ENCODE data around the gene EPAS1. TPM values are rescaled to one million over a fixed set of nuclear protein-coding genes. Genes with fewer than 3 reads are reported as not detected.

The EPAS1 gene
- total and polyA plus RNA-seq, 2 of the 13 experiments (the other 11 are each of a cell fraction or from before 2014, with no cell fraction given) = 47.1 to 182 TPM

GRCh38 chr2:46299365-46300263, 2.4 kb downstream of the EPAS1 start (continued):
- TF ChIP-seq SKIL (CRISPR knock-in tag; IDR thresholded peaks at IDR 0.05; ENCODE audit: borderline replicate concordance) (peak; percentile 44; the same call in 1 of the 2 replicates), YEATS4 (CRISPR knock-in tag; IDR thresholded peaks at IDR 0.05; ENCODE audit: borderline replicate concordance) (no peak), ZNF501 (CRISPR knock-in tag; IDR thresholded peaks at IDR 0.05) (peak; percentile 70), RBAK (CRISPR knock-in tag; IDR thresholded peaks at IDR 0.05) (no peak), ZBTB21 (CRISPR knock-in tag; IDR thresholded peaks at IDR 0.05) (peak; percentile 54; the same call in 1 of the 2 replicates), MED8 (CRISPR knock-in tag; IDR thresholded peaks at IDR 0.05; ENCODE audit: insufficient replicate concordance) (no peak), JARID2 (CRISPR knock-in tag; IDR thresholded peaks at IDR 0.05; ENCODE audit: insufficient replicate concordance) (no peak), FOXC1 (CRISPR knock-in tag; IDR thresholded peaks at IDR 0.05; ENCODE audit: borderline replicate concordance) (no peak), USF2 (IDR thresholded peaks at IDR 0.05; ENCODE audit: low read depth, low read length) (no peak), USF2 (CRISPR knock-in tag; IDR thresholded peaks at IDR 0.05; ENCODE audit: borderline replicate concordance) (no peak), ZBTB1 (CRISPR knock-in tag; IDR thresholded peaks at IDR 0.05; ENCODE audit: borderline replicate concordance) (no peak), ZNF142 (CRISPR knock-in tag; IDR thresholded peaks at IDR 0.05) (no peak), ZC3H13 (CRISPR knock-in tag; IDR thresholded peaks at IDR 0.05) (no peak), SNRNP70 (IDR thresholded peaks at IDR 0.05; ENCODE audit: low read depth, low read length) (no peak), ZKSCAN5 (CRISPR knock-in tag; IDR thresholded peaks at IDR 0.05) (no peak), IRF9 (CRISPR knock-in tag; IDR thresholded peaks at IDR 0.05; ENCODE audit: borderline replicate concordance) (no peak), HDAC6 (IDR thresholded peaks at IDR 0.05; ENCODE audit: low read depth, low read length) (no peak)
